Measurements from ENCODE around the gene COLQ. TPM values are rescaled to one million over a fixed set of nuclear protein-coding genes. Genes with fewer than 3 reads are reported as not detected.

The COLQ gene
- total RNA-seq, 1 donor from 2014 or later, result 9.9 TPM

DNA sequence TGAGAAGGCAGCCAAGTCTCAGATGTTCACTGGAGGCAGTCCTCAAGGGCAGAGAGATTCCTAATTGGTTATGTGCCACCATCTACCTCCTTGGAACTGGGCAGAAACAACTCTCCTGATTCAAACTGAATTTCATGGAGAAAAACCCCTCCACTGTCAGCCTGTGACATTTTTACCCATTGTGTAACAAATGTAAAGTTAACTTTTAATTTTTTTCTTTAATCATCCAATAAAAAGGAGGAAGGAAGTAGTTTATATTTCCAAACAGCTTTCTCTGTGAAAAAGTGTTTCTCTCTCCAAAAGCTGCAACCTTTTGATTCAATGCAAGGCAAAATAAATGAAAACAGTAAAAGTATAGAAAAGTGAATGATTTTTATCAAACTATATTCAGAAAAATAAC, 510 bp upstream of the COLQ start:
- TF ChIP-seq, protein P1, sequence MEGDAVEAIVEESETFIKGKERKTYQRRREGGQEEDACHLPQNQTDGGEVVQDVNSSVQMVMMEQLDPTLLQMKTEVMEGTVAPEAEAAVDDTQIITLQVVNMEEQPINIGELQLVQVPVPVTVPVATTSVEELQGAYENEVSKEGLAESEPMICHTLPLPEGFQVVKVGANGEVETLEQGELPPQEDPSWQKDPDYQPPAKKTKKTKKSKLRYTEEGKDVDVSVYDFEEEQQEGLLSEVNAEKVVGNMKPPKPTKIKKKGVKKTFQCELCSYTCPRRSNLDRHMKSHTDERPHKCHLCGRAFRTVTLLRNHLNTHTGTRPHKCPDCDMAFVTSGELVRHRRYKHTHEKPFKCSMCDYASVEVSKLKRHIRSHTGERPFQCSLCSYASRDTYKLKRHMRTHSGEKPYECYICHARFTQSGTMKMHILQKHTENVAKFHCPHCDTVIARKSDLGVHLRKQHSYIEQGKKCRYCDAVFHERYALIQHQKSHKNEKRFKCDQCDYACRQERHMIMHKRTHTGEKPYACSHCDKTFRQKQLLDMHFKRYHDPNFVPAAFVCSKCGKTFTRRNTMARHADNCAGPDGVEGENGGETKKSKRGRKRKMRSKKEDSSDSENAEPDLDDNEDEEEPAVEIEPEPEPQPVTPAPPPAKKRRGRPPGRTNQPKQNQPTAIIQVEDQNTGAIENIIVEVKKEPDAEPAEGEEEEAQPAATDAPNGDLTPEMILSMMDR (IDR thresholded peaks at IDR 0.05; ENCODE audit: unreplicated experiment), result no peak
- H3K9me3 Mint-ChIP-seq (ENCODE audit: low read depth), result no peaks in the 10 kb centered on the region
- H3K27ac Mint-ChIP-seq, result no peak overlapping the region
- no peak overlapping the region for H3K4me3 Mint-ChIP-seq (ENCODE audit: low read depth)
- no peaks in the 10 kb centered on the region for H3K36me3 Mint-ChIP-seq (ENCODE audit: insufficient read depth)
- DNase-seq (ENCODE audit: low spot score, unreplicated experiment), result no peak
- no peaks in the 10 kb centered on the region for H3K27me3 Mint-ChIP-seq
- H3K4me1 Mint-ChIP-seq (ENCODE audit: low read depth), result peaks cover 5% of the 10 kb centered on the region

GRCh38 chr3:15520804-15521572, 518 bp downstream of the COLQ start:
- Mint-ChIP-seq H3K27me3 (no peaks in the 10 kb centered on the region), H3K27ac (no peak overlapping the region), H3K36me3 (ENCODE audit: insufficient read depth) (no peaks in the 10 kb centered on the region), H3K9me3 (ENCODE audit: low read depth) (no peaks in the 10 kb centered on the region), H3K4me1 (ENCODE audit: low read depth) (peaks cover 5% of the 10 kb centered on the region), H3K4me3 (ENCODE audit: low read depth) (no peak overlapping the region)
- DNase-seq (ENCODE audit: low spot score, unreplicated experiment), result no peak
- TF ChIP-seq, protein P1 (IDR thresholded peaks at IDR 0.05; ENCODE audit: unreplicated experiment), result no peak

- H3K9me3 Mint-ChIP-seq (ENCODE audit: low read depth), result no peaks in the 10 kb centered on the region
- H3K4me3 Mint-ChIP-seq (ENCODE audit: low read depth), result no peak overlapping the region
- no peaks in the 10 kb centered on the region for H3K27me3 Mint-ChIP-seq
Measured at GRCh38 chr3:15520185-15520584, 1.3 kb downstream of the COLQ start.

GRCh38 chr3:15519096-15519495, 2.4 kb downstream of the COLQ start:
- no peak overlapping the region for H3K27ac Mint-ChIP-seq

More at GRCh38 chr3:15520185-15520584, 1.3 kb downstream of the COLQ start:
- Mint-ChIP-seq H3K36me3 (ENCODE audit: insufficient read depth) (no peaks in the 10 kb centered on the region), H3K4me1 (ENCODE audit: low read depth) (peaks cover 5% of the 10 kb centered on the region), H3K27ac (no peak overlapping the region)
- no peak for DNase-seq (ENCODE audit: low spot score, unreplicated experiment)
- TF ChIP-seq, protein P1 (IDR thresholded peaks at IDR 0.05; ENCODE audit: unreplicated experiment), result no peak

DNA sequence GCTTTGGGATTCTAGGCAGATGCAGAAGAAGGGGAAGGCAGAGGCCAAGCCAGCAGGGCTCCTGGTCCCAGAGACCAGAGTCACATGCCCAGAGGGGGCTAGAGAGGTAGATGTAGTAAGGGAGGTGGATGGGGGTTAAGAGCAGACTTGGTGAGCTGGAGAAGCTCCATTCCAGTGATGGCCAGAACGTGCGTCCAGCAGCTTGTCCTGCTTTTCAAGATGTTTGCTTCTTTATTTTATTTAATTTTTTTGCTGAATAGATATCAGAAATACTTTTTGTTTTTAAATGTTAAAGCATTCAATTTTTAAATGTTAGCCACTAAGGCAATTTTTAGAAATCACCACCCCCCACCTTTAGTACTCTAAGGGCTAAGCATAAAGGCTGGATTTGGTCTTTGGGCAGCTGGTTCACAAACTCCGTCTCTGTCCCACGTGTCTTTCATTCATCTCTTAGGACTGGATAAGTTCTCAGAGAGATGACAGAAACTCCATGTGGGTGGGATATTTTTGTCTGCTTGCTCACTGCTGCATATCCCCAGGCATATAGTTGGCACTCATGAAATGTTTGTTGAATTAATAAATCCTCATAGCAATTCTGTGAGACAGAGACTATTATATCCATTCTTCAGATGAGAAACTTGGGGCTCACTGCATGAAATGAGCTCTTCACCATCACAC, 6.7 kb downstream of the COLQ start:
- Mint-ChIP-seq H3K4me3 (ENCODE audit: low read depth) (no peak overlapping the region), H3K27ac (no peak overlapping the region), H3K4me1 (ENCODE audit: low read depth) (no peaks in the 10 kb centered on the region), H3K9me3 (ENCODE audit: low read depth) (no peaks in the 10 kb centered on the region), H3K27me3 (no peaks in the 10 kb centered on the region), H3K36me3 (ENCODE audit: insufficient read depth) (no peaks in the 10 kb centered on the region)
- TF ChIP-seq, protein P1 (IDR thresholded peaks at IDR 0.05; ENCODE audit: unreplicated experiment), result no peak
- no peak for DNase-seq (ENCODE audit: low spot score, unreplicated experiment)

More at GRCh38 chr3:15519096-15519495, 2.4 kb downstream of the COLQ start:
- TF ChIP-seq, protein P1 (IDR thresholded peaks at IDR 0.05; ENCODE audit: unreplicated experiment), result no peak
- Mint-ChIP-seq H3K4me3 (ENCODE audit: low read depth) (no peak overlapping the region), H3K4me1 (ENCODE audit: low read depth) (peaks cover 5% of the 10 kb centered on the region), H3K9me3 (ENCODE audit: low read depth) (no peaks in the 10 kb centered on the region), H3K36me3 (ENCODE audit: insufficient read depth) (no peaks in the 10 kb centered on the region), H3K27me3 (no peaks in the 10 kb centered on the region)
- no peak for DNase-seq (ENCODE audit: low spot score, unreplicated experiment)

All from progenitor cell of endocrine pancreas (in vitro differentiated cells).